ENCODE measurements around the gene OLFML2A.

Gene OLFML2A

GRCh38 chr9:124812441-124812876, 35.5 kb downstream of the OLFML2A start:
- H3K9ac ChIP-seq (ENCODE audit: low read depth, low read length), result no peak overlapping the region
- H3K27me3 ChIP-seq (ENCODE audit: control insufficient read depth, insufficient read depth, low read length), result no peaks in the 10 kb centered on the region
- H3K36me3 ChIP-seq (ENCODE audit: control insufficient read depth, insufficient read depth, low read length), result no peaks in the 10 kb centered on the region
- peak overlapping the region; percentile 68 for H3K27ac ChIP-seq (ENCODE audit: low read depth, low read length)
- H3K4me3 ChIP-seq (ENCODE audit: low read depth, low read length), result no peak overlapping the region
- H3K4me1 ChIP-seq (ENCODE audit: control insufficient read depth, insufficient read depth, low read length), result peaks cover 32% of the 10 kb centered on the region
- H3K9me3 ChIP-seq (ENCODE audit: control insufficient read depth, insufficient read depth, low read length), result no peaks in the 10 kb centered on the region

- no peaks in the 10 kb centered on the region for H3K27me3 ChIP-seq (ENCODE audit: control insufficient read depth, insufficient read depth, low read length)
- no peaks in the 10 kb centered on the region for H3K36me3 ChIP-seq (ENCODE audit: control insufficient read depth, insufficient read depth, low read length)
- no peak overlapping the region for H3K4me3 ChIP-seq (ENCODE audit: low read depth, low read length)
- no peak overlapping the region for H3K9ac ChIP-seq (ENCODE audit: low read depth, low read length)
- H3K4me1 ChIP-seq (ENCODE audit: control insufficient read depth, insufficient read depth, low read length), result peaks cover 32% of the 10 kb centered on the region
- no peaks in the 10 kb centered on the region for H3K9me3 ChIP-seq (ENCODE audit: control insufficient read depth, insufficient read depth, low read length)
- peak overlapping the region; percentile 68 for H3K27ac ChIP-seq (ENCODE audit: low read depth, low read length)
Measured at GRCh38 chr9:124813041-124813440, 36.1 kb downstream of the OLFML2A start.

GRCh38 chr9:124813501-124814163, 36.7 kb downstream of the OLFML2A start:
- H3K9ac ChIP-seq (ENCODE audit: low read depth, low read length), result no peak overlapping the region
- H3K9me3 ChIP-seq (ENCODE audit: control insufficient read depth, insufficient read depth, low read length), result no peaks in the 10 kb centered on the region
- no peak overlapping the region for H3K4me3 ChIP-seq (ENCODE audit: low read depth, low read length)
- H3K36me3 ChIP-seq (ENCODE audit: control insufficient read depth, insufficient read depth, low read length), result no peaks in the 10 kb centered on the region
- peaks cover 33% of the 10 kb centered on the region for H3K4me1 ChIP-seq (ENCODE audit: control insufficient read depth, insufficient read depth, low read length)
- H3K27me3 ChIP-seq (ENCODE audit: control insufficient read depth, insufficient read depth, low read length), result no peaks in the 10 kb centered on the region
- peak overlapping the region; percentile 68 for H3K27ac ChIP-seq (ENCODE audit: low read depth, low read length)

GRCh38 chr9:124814164-124814535, 37.2 kb downstream of the OLFML2A start:
- no peak overlapping the region for H3K9ac ChIP-seq (ENCODE audit: low read depth, low read length)

GRCh38 chr9:124815601-124816000, 38.7 kb downstream of the OLFML2A start:
- Histone ChIP-seq H3K27ac (ENCODE audit: low read depth, low read length) (no peak overlapping the region), H3K4me1 (ENCODE audit: control insufficient read depth, insufficient read depth, low read length) (peaks cover 31% of the 10 kb centered on the region), H3K36me3 (ENCODE audit: control insufficient read depth, insufficient read depth, low read length) (no peaks in the 10 kb centered on the region), H3K27me3 (ENCODE audit: control insufficient read depth, insufficient read depth, low read length) (no peaks in the 10 kb centered on the region), H3K4me3 (ENCODE audit: low read depth, low read length) (no peak overlapping the region), H3K9me3 (ENCODE audit: control insufficient read depth, insufficient read depth, low read length) (no peaks in the 10 kb centered on the region), H3K9ac (ENCODE audit: low read depth, low read length) (no peak overlapping the region)

More at GRCh38 chr9:124814164-124814535, 37.2 kb downstream of the OLFML2A start:
- H3K9me3 ChIP-seq (ENCODE audit: control insufficient read depth, insufficient read depth, low read length), result no peaks in the 10 kb centered on the region
- H3K4me1 ChIP-seq (ENCODE audit: control insufficient read depth, insufficient read depth, low read length), result peaks cover 36% of the 10 kb centered on the region
- no peak overlapping the region for H3K27ac ChIP-seq (ENCODE audit: low read depth, low read length)
- no peak overlapping the region for H3K4me3 ChIP-seq (ENCODE audit: low read depth, low read length)
- H3K27me3 ChIP-seq (ENCODE audit: control insufficient read depth, insufficient read depth, low read length), result no peaks in the 10 kb centered on the region
- H3K36me3 ChIP-seq (ENCODE audit: control insufficient read depth, insufficient read depth, low read length), result no peaks in the 10 kb centered on the region

GRCh38 chr9:124818431-124819281, 41.7 kb downstream of the OLFML2A start:
- H3K4me1 ChIP-seq (ENCODE audit: control insufficient read depth, insufficient read depth, low read length), result peaks cover 7% of the 10 kb centered on the region
- no peak overlapping the region for H3K27ac ChIP-seq (ENCODE audit: low read depth, low read length)

GRCh38 chr9:124820698-124821623, 44.0 kb downstream of the OLFML2A start:
- Histone ChIP-seq H3K27me3 (ENCODE audit: control insufficient read depth, insufficient read depth, low read length) (no peaks in the 10 kb centered on the region), H3K9ac (ENCODE audit: low read depth, low read length) (no peak overlapping the region), H3K9me3 (ENCODE audit: control insufficient read depth, insufficient read depth, low read length) (no peaks in the 10 kb centered on the region), H3K4me3 (ENCODE audit: low read depth, low read length) (no peak overlapping the region), H3K36me3 (ENCODE audit: control insufficient read depth, insufficient read depth, low read length) (no peaks in the 10 kb centered on the region), H3K4me1 (ENCODE audit: control insufficient read depth, insufficient read depth, low read length) (0 out of 2 replicates have a peak, but pooled peaks cover 3% of the 10 kb centered on the region), H3K27ac (ENCODE audit: low read depth, low read length) (no peak overlapping the region)

More at GRCh38 chr9:124818431-124819281, 41.7 kb downstream of the OLFML2A start:
- Histone ChIP-seq H3K9ac (ENCODE audit: low read depth, low read length) (no peak overlapping the region), H3K4me3 (ENCODE audit: low read depth, low read length) (no peak overlapping the region), H3K36me3 (ENCODE audit: control insufficient read depth, insufficient read depth, low read length) (no peaks in the 10 kb centered on the region), H3K9me3 (ENCODE audit: control insufficient read depth, insufficient read depth, low read length) (no peaks in the 10 kb centered on the region), H3K27me3 (ENCODE audit: control insufficient read depth, insufficient read depth, low read length) (no peaks in the 10 kb centered on the region)

GRCh38 chr9:124828489-124829333, 51.8 kb downstream of the OLFML2A start:
- H3K9ac ChIP-seq (ENCODE audit: low read depth, low read length), result no peak overlapping the region
- H3K27ac ChIP-seq (ENCODE audit: low read depth, low read length), result no peak overlapping the region
- no peaks in the 10 kb centered on the region for H3K27me3 ChIP-seq (ENCODE audit: control insufficient read depth, insufficient read depth, low read length)
- no peak overlapping the region for H3K4me3 ChIP-seq (ENCODE audit: low read depth, low read length)
- H3K36me3 ChIP-seq (ENCODE audit: control insufficient read depth, insufficient read depth, low read length), result no peaks in the 10 kb centered on the region
- no peaks in the 10 kb centered on the region for H3K9me3 ChIP-seq (ENCODE audit: control insufficient read depth, insufficient read depth, low read length)
- H3K4me1 ChIP-seq (ENCODE audit: control insufficient read depth, insufficient read depth, low read length), result peaks cover 6% of the 10 kb centered on the region

- Histone ChIP-seq H3K27ac (ENCODE audit: low read depth, low read length) (no peak overlapping the region), H3K4me1 (ENCODE audit: control insufficient read depth, insufficient read depth, low read length) (peaks cover 6% of the 10 kb centered on the region), H3K9ac (ENCODE audit: low read depth, low read length) (no peak overlapping the region), H3K36me3 (ENCODE audit: control insufficient read depth, insufficient read depth, low read length) (no peaks in the 10 kb centered on the region), H3K27me3 (ENCODE audit: control insufficient read depth, insufficient read depth, low read length) (no peaks in the 10 kb centered on the region), H3K9me3 (ENCODE audit: control insufficient read depth, insufficient read depth, low read length) (no peaks in the 10 kb centered on the region), H3K4me3 (ENCODE audit: low read depth, low read length) (no peak overlapping the region)
Measured at GRCh38 chr9:124829334-124829669, 52.4 kb downstream of the OLFML2A start.

- Histone ChIP-seq H3K4me3 (ENCODE audit: low read depth, low read length) (no peak overlapping the region), H3K9ac (ENCODE audit: low read depth, low read length) (no peak overlapping the region), H3K9me3 (ENCODE audit: control insufficient read depth, insufficient read depth, low read length) (no peaks in the 10 kb centered on the region), H3K27ac (ENCODE audit: low read depth, low read length) (no peak overlapping the region), H3K36me3 (ENCODE audit: control insufficient read depth, insufficient read depth, low read length) (no peaks in the 10 kb centered on the region), H3K27me3 (ENCODE audit: control insufficient read depth, insufficient read depth, low read length) (no peaks in the 10 kb centered on the region), H3K4me1 (ENCODE audit: control insufficient read depth, insufficient read depth, low read length) (peaks cover 6% of the 10 kb centered on the region)
Measured at GRCh38 chr9:124830593-124830992, 53.7 kb downstream of the OLFML2A start.

Data from HUES48 (cell line).